Measurements from ENCODE around the gene IRF7.

DNA sequence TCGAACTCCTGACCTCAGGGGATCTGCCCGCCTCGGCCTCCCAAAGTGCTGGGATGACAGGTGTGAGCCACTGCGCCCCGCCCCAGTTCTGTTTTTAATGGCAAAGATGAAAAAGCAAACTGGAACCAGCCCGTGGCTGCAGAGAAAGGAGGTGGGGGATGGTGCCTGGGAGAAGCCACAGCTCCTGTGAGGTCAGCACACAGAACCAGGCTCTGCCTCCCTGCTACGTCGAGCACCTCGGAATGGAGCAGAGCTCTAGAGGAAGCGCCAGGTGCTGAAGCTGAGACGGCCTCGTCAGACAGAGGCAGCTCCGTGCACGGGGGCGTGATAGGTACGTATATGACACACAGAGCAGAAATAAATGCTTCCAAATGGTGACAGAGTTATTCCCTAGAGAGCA lies 29.8 kb upstream of the IRF7 start:
- TF ChIP-seq, protein P1, sequence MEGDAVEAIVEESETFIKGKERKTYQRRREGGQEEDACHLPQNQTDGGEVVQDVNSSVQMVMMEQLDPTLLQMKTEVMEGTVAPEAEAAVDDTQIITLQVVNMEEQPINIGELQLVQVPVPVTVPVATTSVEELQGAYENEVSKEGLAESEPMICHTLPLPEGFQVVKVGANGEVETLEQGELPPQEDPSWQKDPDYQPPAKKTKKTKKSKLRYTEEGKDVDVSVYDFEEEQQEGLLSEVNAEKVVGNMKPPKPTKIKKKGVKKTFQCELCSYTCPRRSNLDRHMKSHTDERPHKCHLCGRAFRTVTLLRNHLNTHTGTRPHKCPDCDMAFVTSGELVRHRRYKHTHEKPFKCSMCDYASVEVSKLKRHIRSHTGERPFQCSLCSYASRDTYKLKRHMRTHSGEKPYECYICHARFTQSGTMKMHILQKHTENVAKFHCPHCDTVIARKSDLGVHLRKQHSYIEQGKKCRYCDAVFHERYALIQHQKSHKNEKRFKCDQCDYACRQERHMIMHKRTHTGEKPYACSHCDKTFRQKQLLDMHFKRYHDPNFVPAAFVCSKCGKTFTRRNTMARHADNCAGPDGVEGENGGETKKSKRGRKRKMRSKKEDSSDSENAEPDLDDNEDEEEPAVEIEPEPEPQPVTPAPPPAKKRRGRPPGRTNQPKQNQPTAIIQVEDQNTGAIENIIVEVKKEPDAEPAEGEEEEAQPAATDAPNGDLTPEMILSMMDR (IDR thresholded peaks at IDR 0.05), result no peak
- TF ChIP-seq POLR2A (IDR thresholded peaks at IDR 0.05), result no peak

All from lower leg skin (tissue), 3 donors.